Measurements from ENCODE around the gene MGAT5.
"Not testable (repeated sequence)": the region's sequence is repeated elsewhere in the genome, so short reads cannot be mapped to it uniquely, and the experiment has no call there.

The MGAT5 gene

GRCh38 chr2:134461511-134461910, 207.6 kb downstream of the MGAT5 start:
- DNase-seq (ENCODE audit: low read depth in 2 of 3, low spot score in 2 of 3): no peak

- no peak for DNase-seq (ENCODE audit: low read depth in 2 of 3, low spot score in 2 of 3)
Measured at GRCh38 chr2:134462275-134462674, 208.4 kb downstream of the MGAT5 start.

DNA sequence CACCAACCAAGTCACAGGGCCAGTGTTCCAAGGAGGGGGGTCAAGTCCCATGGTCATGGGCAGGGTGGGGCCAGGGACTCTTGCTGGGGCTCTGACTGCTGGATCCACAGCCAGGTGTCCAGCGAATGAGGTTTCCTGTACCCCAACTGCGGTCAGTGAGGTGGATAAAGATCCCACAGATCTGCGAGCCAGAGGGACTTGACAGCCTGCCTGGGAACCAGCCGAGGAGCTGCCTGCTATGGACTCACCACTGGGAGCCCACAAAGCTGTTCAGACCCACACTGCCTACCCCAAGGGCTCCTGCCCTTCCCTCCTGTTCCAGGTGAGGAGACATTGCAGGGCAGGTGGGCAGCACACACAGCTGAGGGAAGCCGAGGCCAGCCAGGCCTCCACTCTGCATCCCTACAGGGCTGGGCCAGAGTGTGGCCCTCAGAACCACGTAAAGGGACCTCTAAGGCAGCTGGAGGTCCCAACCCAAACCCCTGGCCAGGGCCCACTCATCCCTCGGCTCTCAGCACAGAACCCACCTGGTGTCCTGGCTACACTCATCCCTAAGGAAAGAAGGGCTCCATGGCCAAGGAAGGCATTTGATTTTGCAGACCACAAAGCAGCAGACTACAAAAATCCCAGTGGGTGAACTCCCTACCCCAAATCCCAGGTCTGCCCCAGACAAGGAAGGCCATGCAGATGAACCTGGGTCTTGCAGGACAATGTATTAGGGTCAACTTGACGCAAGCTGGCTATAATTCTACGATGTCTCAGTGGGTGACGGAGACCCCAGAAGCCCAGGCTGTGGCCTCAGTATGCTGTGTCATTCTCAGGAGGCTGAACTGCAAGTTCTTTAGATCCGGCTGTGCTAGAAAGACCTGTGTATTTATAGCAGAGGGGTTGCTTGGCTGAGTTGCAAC, 209.2 kb downstream of the MGAT5 start:
- DNase-seq (ENCODE audit: low read depth in 2 of 3, low spot score in 2 of 3): no peak

DNA sequence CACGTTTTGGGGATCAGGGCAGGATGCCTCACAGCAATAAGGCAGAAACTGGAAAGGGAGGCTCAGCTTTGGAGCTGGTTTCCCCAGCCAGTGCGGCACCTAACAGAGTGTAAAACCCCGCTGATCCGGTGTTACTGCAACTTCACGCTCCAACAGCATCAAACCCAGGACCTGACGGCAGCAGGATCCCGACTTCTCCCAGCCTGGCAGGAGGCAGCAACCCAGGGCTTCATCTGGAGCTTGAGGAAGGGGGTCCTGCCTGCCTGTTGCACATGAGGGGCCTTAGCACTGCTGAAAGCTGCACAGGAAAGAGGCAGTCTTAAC, 209.8 kb downstream of the MGAT5 start:
- DNase-seq (ENCODE audit: low read depth in 2 of 3, low spot score in 2 of 3): no peak

GRCh38 chr2:134465228-134466105, 211.6 kb downstream of the MGAT5 start:
- no peak for DNase-seq (ENCODE audit: low read depth in 2 of 3, low spot score in 2 of 3)

GRCh38 chr2:134466141-134466540, 212.3 kb downstream of the MGAT5 start:
- DNase-seq (ENCODE audit: low read depth in 2 of 3, low spot score in 2 of 3): no peak

GRCh38 chr2:134468164-134468563, 214.3 kb downstream of the MGAT5 start:
- DNase-seq (ENCODE audit: low read depth in 2 of 3, low spot score in 2 of 3): no peak

DNA sequence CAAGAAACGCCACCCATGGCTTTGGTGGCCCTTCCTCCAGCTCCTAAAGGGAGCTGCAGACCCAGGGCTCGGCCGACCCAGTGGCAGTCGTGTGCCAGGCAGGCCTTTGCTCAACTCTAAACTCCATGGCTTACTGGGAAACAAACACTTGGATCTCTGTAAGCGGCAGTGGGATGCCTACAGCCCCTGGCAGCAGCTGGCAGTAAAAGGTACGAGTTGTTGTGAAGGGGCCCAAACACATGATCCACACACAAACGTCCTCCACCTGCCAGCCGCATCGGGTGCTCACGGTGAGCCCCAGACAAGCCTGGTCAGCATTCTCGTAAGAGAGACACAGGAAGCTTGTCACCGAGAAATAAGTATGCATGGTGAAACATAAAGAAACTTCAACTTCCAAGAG, 214.9 kb downstream of the MGAT5 start:
- DNase-seq (ENCODE audit: low read depth in 2 of 3, low spot score in 2 of 3): no peak

GRCh38 chr2:134469516-134470115, 215.7 kb downstream of the MGAT5 start:
- no peak for DNase-seq (ENCODE audit: low read depth in 2 of 3, low spot score in 2 of 3)

GRCh38 chr2:134470561-134471168, 216.8 kb downstream of the MGAT5 start:
- DNase-seq (ENCODE audit: low read depth in 2 of 3, low spot score in 2 of 3): no peak

DNA sequence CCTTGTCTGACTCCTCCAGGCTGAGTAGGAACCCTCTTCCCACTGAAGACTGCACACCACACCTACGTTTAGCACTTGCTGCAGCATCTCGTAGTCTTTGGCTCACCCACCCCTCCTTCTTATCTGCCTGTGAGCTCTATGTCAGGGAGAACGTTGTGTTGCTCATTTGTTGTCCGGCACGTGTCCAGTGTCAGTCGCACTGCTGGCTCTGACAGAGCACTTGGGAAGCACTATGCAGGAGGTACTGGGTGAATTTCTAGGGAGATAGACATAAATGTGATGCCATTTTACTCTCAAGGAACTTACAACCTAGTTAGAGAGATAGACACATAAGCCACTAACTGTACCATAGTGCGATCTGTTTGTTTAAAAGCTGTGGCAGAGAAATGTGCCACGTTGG, 223.1 kb downstream of the MGAT5 start:
- not testable (repeated sequence) for DNase-seq (ENCODE audit: low read depth in 2 of 3, low spot score in 2 of 3)

DNA sequence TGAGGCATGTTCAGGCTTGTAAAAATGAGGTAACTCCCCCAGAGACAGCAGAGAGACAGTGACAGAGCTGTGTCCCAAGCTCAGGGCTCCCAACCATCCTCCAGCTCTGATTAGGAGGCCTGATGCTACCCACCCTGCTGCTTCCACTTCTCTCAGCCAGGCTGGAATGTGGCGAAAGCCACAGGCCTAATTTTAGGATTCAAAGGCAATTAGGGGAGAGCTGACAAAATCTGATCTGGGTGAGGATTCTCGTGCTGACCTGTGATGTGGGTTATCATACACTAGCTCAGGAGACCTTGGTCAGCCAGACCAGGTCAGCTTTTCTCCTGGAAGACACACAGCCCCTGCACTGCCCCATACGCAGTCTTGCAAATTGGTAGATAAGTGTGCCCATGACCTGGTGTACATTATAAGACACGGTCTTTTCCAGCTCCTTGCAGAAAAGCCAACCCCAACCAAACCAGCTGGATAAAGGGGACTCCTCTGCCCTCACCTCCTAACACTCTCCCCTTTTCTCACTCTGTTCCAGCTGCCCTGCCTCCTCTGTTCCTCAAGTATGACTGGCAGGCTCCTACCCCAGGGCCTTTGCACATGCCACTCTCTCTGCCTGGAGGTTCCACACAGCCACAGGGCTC, 225.9 kb downstream of the MGAT5 start:
- no peak for DNase-seq (ENCODE audit: low read depth in 2 of 3, low spot score in 2 of 3)

- DNase-seq (ENCODE audit: low read depth in 2 of 3, low spot score in 2 of 3): no peak
Measured at GRCh38 chr2:134482131-134482723, 228.4 kb downstream of the MGAT5 start.

- no peak for DNase-seq (ENCODE audit: low read depth in 2 of 3, low spot score in 2 of 3)
Measured at GRCh38 chr2:134482766-134483340, 229.0 kb downstream of the MGAT5 start.

DNA sequence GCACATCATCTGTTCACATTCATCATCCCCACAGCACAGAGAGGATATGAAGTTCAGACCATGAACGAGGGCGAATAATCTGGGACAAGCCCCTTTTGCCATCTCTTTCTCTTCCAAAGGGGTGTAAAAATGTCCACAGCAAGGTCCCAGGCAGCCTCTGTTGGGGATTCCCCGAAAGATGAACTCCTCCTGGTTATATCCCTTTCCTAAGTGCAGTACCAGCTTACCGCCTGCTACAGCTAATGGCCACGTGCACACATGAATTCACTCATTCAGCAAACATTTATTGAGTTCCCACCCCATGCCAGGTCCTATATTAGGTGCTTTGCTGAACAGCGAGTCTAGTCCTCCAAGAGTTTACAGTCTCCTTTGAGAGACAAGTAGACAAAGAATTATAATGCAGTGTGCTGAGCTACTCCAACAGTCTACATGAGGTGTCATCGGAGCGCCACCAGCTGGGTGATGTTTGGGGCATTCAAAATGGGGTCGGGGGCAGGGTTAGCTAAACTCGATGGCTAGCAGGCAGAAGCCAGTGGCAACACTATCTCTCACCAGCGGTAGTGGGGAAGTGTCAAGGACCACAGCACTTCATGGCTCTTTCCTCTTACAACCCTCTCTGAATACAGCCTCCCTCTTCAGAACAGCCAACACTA, 236.0 kb downstream of the MGAT5 start:
- DNase-seq (ENCODE audit: low read depth in 2 of 3, low spot score in 2 of 3): no peak

DNA sequence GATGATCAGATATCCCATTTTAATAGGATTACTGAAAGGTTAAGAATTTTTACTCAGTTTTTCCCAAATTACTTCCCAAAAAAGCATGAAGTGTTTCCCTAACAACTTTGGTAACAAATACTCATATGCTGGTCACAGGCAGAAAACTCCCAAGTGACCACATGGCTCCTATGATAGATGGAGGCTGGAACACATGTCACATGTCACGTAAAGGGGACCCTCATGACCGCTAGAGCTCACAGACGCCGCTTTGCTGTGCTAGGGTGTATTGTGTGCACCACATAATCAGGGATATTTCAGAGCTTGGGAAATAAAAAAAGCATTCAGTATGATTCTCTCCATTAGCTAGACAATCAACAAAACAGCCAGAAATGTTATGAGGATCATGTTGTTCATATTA, 236.7 kb downstream of the MGAT5 start:
- no peak for DNase-seq (ENCODE audit: low read depth in 2 of 3, low spot score in 2 of 3)

GRCh38 chr2:134491022-134491421, 237.2 kb downstream of the MGAT5 start:
- DNase-seq (ENCODE audit: low read depth in 2 of 3, low spot score in 2 of 3): no peak

GRCh38 chr2:134491771-134492441, 238.0 kb downstream of the MGAT5 start:
- no peak for DNase-seq (ENCODE audit: low read depth in 2 of 3, low spot score in 2 of 3)

DNA sequence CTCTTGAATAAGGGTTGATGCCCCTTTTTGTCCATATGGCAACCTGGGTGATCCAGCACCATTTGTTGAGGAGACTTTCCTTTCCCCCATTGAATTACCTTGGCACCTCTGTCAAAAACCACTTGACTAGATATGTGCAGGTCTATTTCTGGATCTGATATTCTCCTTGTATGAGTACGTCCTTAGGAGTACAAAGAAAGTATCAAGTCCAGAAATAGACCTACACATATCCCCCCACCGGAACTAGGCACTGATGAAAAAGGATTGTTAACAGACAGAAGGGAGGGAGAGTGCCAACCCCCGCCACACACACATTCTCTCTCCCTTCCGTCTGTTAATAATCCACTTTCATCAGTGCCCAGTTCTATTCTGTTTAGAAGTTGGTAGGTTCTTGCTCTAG, 239.9 kb downstream of the MGAT5 start:
- no peak for DNase-seq (ENCODE audit: low read depth in 2 of 3, low spot score in 2 of 3)

Measured in activated CD8-positive, alpha-beta memory T cell treated with anti-CD3 and anti-CD28 coated beads for 48 hours (primary cell).